Sigmoid colon (tissue), 7 donors: ENCODE measurements around the gene HSPA1B. TPM values are rescaled to one million over a fixed set of nuclear protein-coding genes. Genes with fewer than 3 reads are reported as not detected.
"Not testable (repeated sequence)": the region's sequence is repeated elsewhere in the genome, so short reads cannot be mapped to it uniquely, and the experiment has no call there.

Experiments used
- DNase-seq: peaks from one replicate; pipeline ENCODE4 v3.0.0-alpha.2; 2019
- H3K27ac ChIP-seq, 4 donors: fragments of 200-600 bp; sonication (generic); one replicate each; pipeline ENCODE4 v1.5.1; 2016 to 2019; ENCODE audit warnings: mild to moderate bottlenecking in 1 of 4
- H3K27me3 ChIP-seq, 3 donors: fragments of 200-600 bp; sonication (generic); one replicate each; pipeline ENCODE4 v1.5.1; 2019; ENCODE audit warnings: mild to moderate bottlenecking in 1 of 3
- H3K36me3 ChIP-seq, 4 donors: fragments of 200-600 bp; sonication (generic); one replicate each; pipeline ENCODE4 v1.5.1; 2016 to 2019
- H3K4me1 ChIP-seq, 4 donors: fragments of 200-600 bp; sonication (generic); one replicate each; pipeline ENCODE4 v1.5.1; 2017 to 2019
- H3K4me3 ChIP-seq, 4 donors: fragments of 200-600 bp; sonication (generic); one replicate each; pipeline ENCODE4 v1.5.1; 2017 to 2019; ENCODE audit warnings: mild to moderate bottlenecking in 2 of 4, moderate library complexity in 1 of 4
- H3K9me3 ChIP-seq, 4 donors: fragments of 200-600 bp in 3 of 4; sonication (generic) in 3 of 4; one replicate each; pipeline versions ENCODE4 v1.5.1 to v1.6.1; 2013 to 2019
- CTCF ChIP-seq, 4 experiments: fragments of 450-650 bp in 3 of 4; fragments of 200-600 bp in 1 of 4; IDR thresholded peaks; one replicate each; pipeline ENCODE4 v1.5.1; 2016 to 2019; ENCODE audit warnings: antibody characterized with exemption in 4 of 4, mild to moderate bottlenecking in 3 of 4, moderate library complexity in 2 of 4
- EP300 ChIP-seq, 4 donors: sonication (generic); formaldehyde crosslinking; IDR thresholded peaks; one replicate each; pipeline ENCODE4 v1.6.1; 2017; ENCODE audit warnings: antibody characterized with exemption in 4 of 4
- POLR2A ChIP-seq, 2 donors: fragments of 450-650 bp; IDR thresholded peaks; one replicate each; pipeline ENCODE4 v1.6.1; 2016; ENCODE audit warnings: antibody characterized with exemption in 2 of 2, mild to moderate bottlenecking in 2 of 2, moderate library complexity in 2 of 2
- POLR2AphosphoS5 ChIP-seq, 4 donors: sonication (generic); formaldehyde crosslinking; IDR thresholded peaks; one replicate each; pipeline ENCODE4 v1.6.1; 2017; ENCODE audit warnings: antibody characterized with exemption in 4 of 4
- WGBS, 2 donors: extraction: QIAGEN DNeasy Blood & Tissue Kit; methylation state at CpG; one replicate each; pipeline ENCODE4 v1.1.7; 2013; 5-methylcytosine and 5-hydroxymethylcytosine counted together
- intact Hi-C: fragments of 100-400 bp; cut with DNase I; formaldehyde crosslinking; loops from one replicate; pipeline ENCODE4 v1.15.1; 2023
- polyA plus RNA-seq, 3 donors: library from polyadenylated mRNA; stranded (reverse); fragments of 200-250 nt; gene quantifications; one replicate each; pipeline ENCODE4 v1.2.3, GENCODE V29; 2013
- total RNA-seq, 4 donors: library from RNA; depleted of rRNA; stranded (reverse); fragments of >200 nt; gene quantifications; one replicate each; pipeline ENCODE4 v1.1.0, GENCODE V29; 2016
- donor health status: healthy with polysubstance abuse.
- donor health status: Bipolar disorder and iron deficiency.
- donor health status: healthy.

The HSPA1B gene
- total and polyA plus RNA-seq, 7 donors: 63.1 to 237 (median 104) TPM

GRCh38 chr6:31797588-31797987, 29.9 kb upstream of the HSPA1B start:
- H3K36me3 ChIP-seq: peaks cover 0 to 26% (median 0%) of the 10 kb centered on the region in 4 donors
- peaks cover 0 to 22% (median 17%) of the 10 kb centered on the region in 4 donors for H3K4me1 ChIP-seq
- H3K27me3 ChIP-seq: no peaks in the 10 kb centered on the region
- TF ChIP-seq CTCF (IDR thresholded peaks at IDR 0.05): no peak
- intact Hi-C loops: no loop called here
- 37 to 70% methylated on average over 5 of the region's 5 CpGs for WGBS, 2 donors
- no peak overlapping the region for H3K4me3 ChIP-seq
- no peak for DNase-seq
- peak overlapping the region in 1 of 4 donors; percentile 94 for H3K27ac ChIP-seq
- no peaks in the 10 kb centered on the region for H3K9me3 ChIP-seq

- intact Hi-C loops: no loop called here
- Histone ChIP-seq H3K4me1 (peaks cover 0 to 13% (median 7%) of the 10 kb centered on the region in 4 donors), H3K27me3 (no peaks in the 10 kb centered on the region), H3K27ac (no peak overlapping the region), H3K9me3 (no peaks in the 10 kb centered on the region), H3K36me3 (peaks cover 0 to 29% (median 0%) of the 10 kb centered on the region in 4 donors), H3K4me3 (no peak overlapping the region)
- DNase-seq: no peak
- TF ChIP-seq EP300 (IDR thresholded peaks at IDR 0.05): no peak
- TF ChIP-seq POLR2AphosphoS5 (IDR thresholded peaks at IDR 0.05): no peak
- no peak for TF ChIP-seq CTCF (IDR thresholded peaks at IDR 0.05)
- no peak for TF ChIP-seq POLR2A (IDR thresholded peaks at IDR 0.05)
- WGBS, 2 donors: 83 to 88% methylated on average over 12 of the region's 12 CpGs
These were observed 27.8 kb upstream of the HSPA1B start for GRCh38 chr6:31799781-31800180.

- peaks cover 0 to 16% (median 12%) of the 10 kb centered on the region in 4 donors for H3K4me1 ChIP-seq
- WGBS, 2 donors: 96 to 97% methylated on average over 8 of the region's 8 CpGs
- intact Hi-C loops, H3K4me3 ChIP-seq, H3K27me3 ChIP-seq, DNase-seq, H3K27ac ChIP-seq, H3K9me3 ChIP-seq: not testable (repeated sequence)
- H3K36me3 ChIP-seq: peaks cover 0 to 29% (median 0%) of the 10 kb centered on the region in 4 donors
These were observed 26.3 kb upstream of the HSPA1B start for GRCh38 chr6:31801031-31801927.

GRCh38 chr6:31805939-31806469, 21.5 kb upstream of the HSPA1B start:
- DNase-seq: no peak
- Histone ChIP-seq H3K27ac (peak overlapping the region; percentile 87 to 98 (median 92)), H3K4me3 (peak overlapping the region; percentile 51 to 64 (median 58)), H3K27me3 (no peaks in the 10 kb centered on the region), H3K4me1 (peaks cover 0 to 25% (median 19%) of the 10 kb centered on the region in 4 donors), H3K9me3 (no peaks in the 10 kb centered on the region), H3K36me3 (peaks cover 0 to 21% (median 0%) of the 10 kb centered on the region in 4 donors)
- TF ChIP-seq EP300 (IDR thresholded peaks at IDR 0.05): no peak
- TF ChIP-seq POLR2AphosphoS5 (IDR thresholded peaks at IDR 0.05): no peak
- no peak for TF ChIP-seq CTCF (IDR thresholded peaks at IDR 0.05)
- no peak for TF ChIP-seq POLR2A (IDR thresholded peaks at IDR 0.05)
- 13 to 14% methylated on average over 7 of the region's 7 CpGs for WGBS, 2 donors
- intact Hi-C loops: loop anchor here (1.0 kb wide), 1 partner anchor 16 kb away; no protein-coding TSS in a partner anchor
